Skeletal muscle satellite cell (primary cell): ENCODE measurements around the gene PIWIL4.
A peak's percentile ranks its signal among the peaks of the same experiment; 100 is the strongest.
"Not testable (repeated sequence)": the region's sequence is repeated elsewhere in the genome, so short reads cannot be mapped to it uniquely, and the experiment has no call there.

Experiments
- H3K27me3 ChIP-seq: 2 replicates; pipeline ENCODE4 v1.7.0; 2013; ENCODE audit warnings: low read length; ENCODE audit not compliant: control insufficient read depth, insufficient read depth
- H3K36me3 ChIP-seq: 2 replicates; pipeline ENCODE4 v1.7.0; 2013; ENCODE audit warnings: mild to moderate bottlenecking, control low read depth, low read length; ENCODE audit not compliant: insufficient read depth
- H3K4me1 ChIP-seq: 2 replicates; pipeline ENCODE4 v1.7.0; 2013; ENCODE audit warnings: low read length; ENCODE audit not compliant: control insufficient read depth, insufficient read depth
- H3K4me2 ChIP-seq: 2 replicates; pipeline ENCODE4 v1.7.0; 2013; ENCODE audit warnings: mild to moderate bottlenecking, low read length
- H3K4me3 ChIP-seq: 2 replicates; pipeline ENCODE4 v1.7.0; 2013; ENCODE audit warnings: low read length
- H3K9ac ChIP-seq: 2 replicates; pipeline ENCODE4 v1.7.0; 2013; ENCODE audit warnings: mild to moderate bottlenecking, low read depth, low read length, moderate library complexity
- H3K9me3 ChIP-seq: replicated peaks from 2 replicates; pipeline ENCODE4 v1.7.0; 2013; ENCODE audit warnings: mild to moderate bottlenecking, control low read depth, low read length

The PIWIL4 gene

GRCh38 chr11:94623120-94623735 lies 56.1 kb downstream of the PIWIL4 start:
- H3K36me3 ChIP-seq = no peaks in the 10 kb centered on the region
- no peaks in the 10 kb centered on the region for H3K9me3 ChIP-seq
- no peaks in the 10 kb centered on the region for H3K27me3 ChIP-seq
- H3K4me2 ChIP-seq = no peak overlapping the region
- no peak overlapping the region for H3K4me3 ChIP-seq
- H3K4me1 ChIP-seq = no peaks in the 10 kb centered on the region
- H3K9ac ChIP-seq = no peak overlapping the region

GRCh38 chr11:94625422-94625821 lies 58.3 kb downstream of the PIWIL4 start:
- H3K4me1 ChIP-seq, H3K9me3 ChIP-seq, H3K9ac ChIP-seq, H3K27me3 ChIP-seq, H3K4me2 ChIP-seq, H3K36me3 ChIP-seq, H3K4me3 ChIP-seq: not testable (repeated sequence)

DNA sequence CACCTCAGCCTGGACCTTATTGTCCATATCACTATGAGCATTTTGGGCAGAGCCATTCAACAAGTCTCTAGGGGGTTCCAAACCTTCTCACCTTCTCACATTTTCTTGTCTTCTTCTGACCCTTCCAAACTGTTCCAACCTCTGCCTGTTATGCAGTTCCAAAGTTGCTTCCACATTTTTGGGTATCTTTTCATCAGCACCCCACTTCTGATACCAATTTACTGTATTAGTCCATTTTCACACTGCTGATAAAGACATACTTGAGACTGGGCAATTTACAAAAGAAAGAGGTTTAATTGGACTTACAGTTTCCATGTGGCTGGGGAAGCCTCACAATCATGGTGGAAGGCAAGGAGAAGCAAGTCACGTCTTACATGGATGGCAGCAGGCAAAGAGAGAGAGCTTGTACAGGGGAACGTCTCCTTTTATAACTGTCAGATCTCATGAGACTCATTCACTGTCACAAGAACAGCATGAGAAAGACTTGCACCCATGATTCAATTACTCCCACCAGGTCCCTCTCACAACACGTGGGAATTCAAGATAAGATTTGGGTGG lies 59.9 kb downstream of the PIWIL4 start:
- not testable (repeated sequence) for H3K4me3 ChIP-seq, H3K36me3 ChIP-seq, H3K9ac ChIP-seq, H3K9me3 ChIP-seq, H3K4me2 ChIP-seq, H3K27me3 ChIP-seq, H3K4me1 ChIP-seq

DNA sequence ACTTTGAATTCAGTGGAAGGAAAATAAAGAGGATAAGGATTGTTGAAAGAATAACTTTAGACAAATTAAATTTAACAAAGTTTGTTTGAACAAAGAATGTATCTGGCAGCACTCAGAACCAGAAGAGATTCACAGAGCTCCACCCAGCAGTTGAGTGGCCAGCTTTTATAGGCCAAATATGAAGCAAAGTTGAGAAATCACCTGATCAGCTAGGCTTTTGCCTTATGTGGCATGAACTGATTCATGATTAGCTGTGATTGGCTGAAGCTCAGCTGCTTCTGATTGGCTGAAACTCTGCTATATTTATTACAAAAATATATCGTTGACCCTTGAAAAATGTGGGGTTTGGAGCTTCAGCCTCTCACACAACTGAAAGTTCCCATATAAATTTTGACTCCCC lies 62.6 kb downstream of the PIWIL4 start:
- no peaks in the 10 kb centered on the region for H3K36me3 ChIP-seq
- H3K4me3 ChIP-seq = no peak overlapping the region
- no peaks in the 10 kb centered on the region for H3K4me1 ChIP-seq

GRCh38 chr11:94630221-94630620 lies 63.1 kb downstream of the PIWIL4 start:
- Histone ChIP-seq H3K4me3 (no peak overlapping the region), H3K36me3 (no peaks in the 10 kb centered on the region), H3K4me1 (no peaks in the 10 kb centered on the region)

More for the DNA sequence above, 62.6 kb downstream of the PIWIL4 start:
- H3K9me3 ChIP-seq = no peaks in the 10 kb centered on the region
- no peaks in the 10 kb centered on the region for H3K27me3 ChIP-seq
- no peak overlapping the region for H3K4me2 ChIP-seq
- H3K9ac ChIP-seq = no peak overlapping the region

GRCh38 chr11:94632356-94632755 lies 65.2 kb downstream of the PIWIL4 start:
- H3K9me3 ChIP-seq = no peaks in the 10 kb centered on the region
- H3K9ac ChIP-seq = no peak overlapping the region
- H3K36me3 ChIP-seq = no peaks in the 10 kb centered on the region
- H3K27me3 ChIP-seq = no peaks in the 10 kb centered on the region
- H3K4me2 ChIP-seq = no peak overlapping the region
- H3K4me3 ChIP-seq = no peak overlapping the region
- no peaks in the 10 kb centered on the region for H3K4me1 ChIP-seq

More at GRCh38 chr11:94630221-94630620, 63.1 kb downstream of the PIWIL4 start:
- Histone ChIP-seq H3K27me3 (no peaks in the 10 kb centered on the region), H3K4me2 (no peak overlapping the region), H3K9ac (no peak overlapping the region), H3K9me3 (no peaks in the 10 kb centered on the region)

DNA sequence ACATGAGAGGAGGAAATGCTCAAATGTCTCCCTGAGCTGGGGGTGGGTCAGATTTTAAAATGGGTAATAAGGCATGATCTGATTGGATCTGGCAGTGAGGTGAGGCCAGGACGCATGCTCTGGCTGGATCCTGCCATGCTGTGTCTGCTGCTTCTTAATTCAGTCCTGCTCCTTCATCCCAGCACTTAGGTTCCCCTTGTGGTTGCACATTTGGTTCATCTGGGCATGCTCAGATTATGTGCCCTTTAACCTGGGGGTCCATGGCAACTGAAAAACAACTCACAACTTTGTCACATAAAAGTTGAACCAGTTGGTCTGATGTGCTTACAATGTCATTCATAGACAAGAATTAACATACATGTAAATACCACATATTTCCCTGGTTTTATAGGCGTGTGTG lies 67.9 kb downstream of the PIWIL4 start:
- no peak overlapping the region for H3K9ac ChIP-seq
- H3K4me2 ChIP-seq = no peak overlapping the region
- H3K4me3 ChIP-seq = no peak overlapping the region
- H3K4me1 ChIP-seq = peaks cover 9% of the 10 kb centered on the region
- no peaks in the 10 kb centered on the region for H3K36me3 ChIP-seq
- H3K9me3 ChIP-seq = no peaks in the 10 kb centered on the region
- H3K27me3 ChIP-seq = no peaks in the 10 kb centered on the region

GRCh38 chr11:94636388-94636949 lies 69.3 kb downstream of the PIWIL4 start:
- H3K4me3 ChIP-seq = no peak overlapping the region
- no peak overlapping the region for H3K9ac ChIP-seq
- no peak overlapping the region for H3K4me2 ChIP-seq
- no peaks in the 10 kb centered on the region for H3K9me3 ChIP-seq
- H3K27me3 ChIP-seq = no peaks in the 10 kb centered on the region
- no peaks in the 10 kb centered on the region for H3K36me3 ChIP-seq
- peaks cover 9% of the 10 kb centered on the region for H3K4me1 ChIP-seq

- Histone ChIP-seq H3K4me3 (peak overlapping the region; percentile 53), H3K27me3 (no peaks in the 10 kb centered on the region), H3K36me3 (no peaks in the 10 kb centered on the region), H3K9ac (no peak overlapping the region), H3K4me2 (peak overlapping the region; percentile 51), H3K9me3 (no peaks in the 10 kb centered on the region), H3K4me1 (peaks cover 9% of the 10 kb centered on the region)
Observed at GRCh38 chr11:94638301-94638901, 71.2 kb downstream of the PIWIL4 start.

- H3K4me3 ChIP-seq = peak overlapping the region; percentile 53
- no peak overlapping the region for H3K9ac ChIP-seq
Observed at GRCh38 chr11:94638902-94639373, 71.8 kb downstream of the PIWIL4 start.

DNA sequence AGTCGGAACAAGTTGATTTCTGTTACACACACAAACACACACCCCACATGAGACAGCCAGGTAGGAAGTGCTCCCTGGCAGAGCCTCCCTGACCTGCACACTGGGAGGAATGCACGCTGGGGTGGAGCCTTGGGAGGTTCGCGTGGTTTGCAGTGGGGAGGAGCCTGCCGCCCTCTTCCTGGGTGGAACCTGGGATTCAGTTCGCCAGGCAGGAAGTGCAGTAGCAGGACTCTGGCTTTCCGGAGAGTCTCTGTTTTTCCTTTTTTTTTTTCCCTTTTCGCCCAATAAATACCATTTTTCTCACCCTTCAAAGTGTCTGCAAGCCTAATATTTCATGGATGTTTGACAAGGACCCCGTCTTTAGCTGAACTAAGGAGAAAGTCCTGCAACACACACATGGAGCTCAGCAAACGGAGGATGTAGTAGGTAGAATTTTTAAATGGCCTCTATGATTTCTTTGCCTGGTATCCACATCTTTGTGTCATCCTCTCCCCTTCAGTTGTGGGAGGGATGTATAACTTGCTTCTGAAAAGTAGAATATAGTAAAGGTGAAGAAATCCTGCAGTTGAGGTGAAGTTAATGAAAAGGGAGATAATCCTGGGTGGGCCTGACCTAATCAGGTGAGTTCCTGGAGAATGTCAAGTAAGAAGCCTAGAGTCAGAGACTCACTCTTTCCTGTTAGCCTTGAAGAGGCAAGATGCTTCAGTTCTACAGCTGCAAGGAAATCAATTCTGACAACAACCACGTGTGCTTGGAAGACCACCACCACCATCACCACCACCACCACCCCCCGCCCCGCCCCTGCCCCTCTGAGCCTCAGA lies 72.9 kb downstream of the PIWIL4 start:
- no peaks in the 10 kb centered on the region for H3K27me3 ChIP-seq
- H3K4me2 ChIP-seq = no peak overlapping the region
- H3K36me3 ChIP-seq = no peaks in the 10 kb centered on the region
- peaks cover 9% of the 10 kb centered on the region for H3K4me1 ChIP-seq
- H3K9ac ChIP-seq = no peak overlapping the region
- H3K9me3 ChIP-seq = no peaks in the 10 kb centered on the region
- no peak overlapping the region for H3K4me3 ChIP-seq

More at GRCh38 chr11:94638902-94639373, 71.8 kb downstream of the PIWIL4 start:
- no peaks in the 10 kb centered on the region for H3K27me3 ChIP-seq
- H3K4me1 ChIP-seq = peaks cover 9% of the 10 kb centered on the region
- H3K36me3 ChIP-seq = no peaks in the 10 kb centered on the region
- H3K9me3 ChIP-seq = no peaks in the 10 kb centered on the region
- peak overlapping the region; percentile 51 for H3K4me2 ChIP-seq
